NCI-H2171 (cell line): ENCODE measurements around the gene MXI1.

Experiments used
- DNase-seq: peaks from one replicate; lab custom pipeline; 2025; lab: John Stamatoyannopoulos, UW

The MXI1 gene

DNA sequence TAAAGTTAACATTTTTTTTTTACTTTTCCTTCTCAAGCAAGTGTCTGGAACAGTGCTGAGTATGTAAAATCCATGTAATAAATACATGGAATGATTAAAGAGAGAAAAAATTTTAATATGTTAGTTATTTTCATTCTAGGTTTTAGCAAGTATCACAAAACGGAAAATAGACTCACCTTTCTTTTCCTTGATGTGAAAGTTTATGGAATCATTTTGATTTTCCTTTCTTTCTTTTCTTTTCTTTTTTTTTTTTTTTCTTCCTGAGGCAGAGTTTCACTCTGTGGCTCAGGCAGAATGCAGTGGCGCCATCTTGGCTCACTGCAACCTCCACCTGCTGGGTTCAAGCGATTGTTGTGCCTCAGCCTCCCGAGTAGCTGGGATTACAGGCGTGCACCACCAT lies 69.2 kb downstream of the MXI1 start:
- DNase-seq: no peak

DNA sequence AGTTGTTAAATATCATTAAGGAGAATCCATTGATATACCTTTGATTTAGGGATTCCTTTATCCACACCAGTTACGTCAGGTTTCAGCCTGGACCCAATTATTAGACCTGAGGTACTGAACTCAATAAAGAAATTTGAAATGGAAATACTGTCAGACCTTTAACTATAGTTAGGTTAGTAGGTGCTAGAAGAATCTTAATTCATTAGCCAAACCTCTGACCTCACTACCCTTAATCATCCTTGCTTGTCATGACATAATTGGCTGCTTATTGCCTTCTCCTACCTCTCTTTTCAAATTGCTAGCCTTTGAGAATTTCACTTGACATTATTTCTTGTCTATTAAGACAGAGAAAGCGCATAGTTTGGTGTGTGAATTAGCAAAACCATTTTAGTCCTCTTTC lies 70.2 kb downstream of the MXI1 start:
- no peak for DNase-seq

DNA sequence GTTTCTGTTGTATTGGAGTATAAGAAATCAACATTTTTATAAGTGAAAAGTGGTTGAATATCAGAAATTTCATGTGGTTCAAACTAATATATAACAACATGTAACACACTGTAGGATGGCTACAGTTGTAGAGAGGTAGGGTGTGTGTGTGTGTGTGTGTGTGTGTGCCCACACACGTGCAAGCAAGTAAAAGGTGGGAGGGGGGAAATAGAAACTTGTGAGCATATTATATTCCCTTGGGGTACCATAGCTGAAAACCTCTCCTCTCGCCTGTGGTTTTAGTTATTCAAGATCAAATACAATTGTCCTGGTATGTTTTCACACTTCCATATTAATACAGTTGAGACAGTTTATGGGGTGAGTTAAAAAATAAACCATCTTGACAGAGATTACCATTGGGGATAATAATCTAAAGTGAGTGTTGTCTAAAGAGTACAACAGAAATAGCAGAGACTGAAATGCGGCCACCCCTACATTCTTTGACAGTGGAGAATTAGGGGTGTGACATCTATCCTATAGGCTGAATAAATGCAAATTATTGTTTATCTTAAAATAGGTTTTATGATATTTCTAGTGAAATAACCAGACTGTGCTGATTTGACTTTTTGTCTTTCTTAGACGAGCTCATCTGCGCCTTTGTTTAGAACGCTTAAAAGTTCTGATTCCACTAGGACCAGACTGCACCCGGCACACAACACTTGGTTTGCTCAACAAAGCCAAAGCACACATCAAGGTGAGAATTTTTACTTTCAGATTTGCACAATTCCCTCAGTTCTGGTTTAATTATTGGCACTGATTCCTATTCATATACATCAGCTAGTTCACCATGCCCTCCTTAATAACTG lies 71.4 kb downstream of the MXI1 start:
- DNase-seq: no peak

DNA sequence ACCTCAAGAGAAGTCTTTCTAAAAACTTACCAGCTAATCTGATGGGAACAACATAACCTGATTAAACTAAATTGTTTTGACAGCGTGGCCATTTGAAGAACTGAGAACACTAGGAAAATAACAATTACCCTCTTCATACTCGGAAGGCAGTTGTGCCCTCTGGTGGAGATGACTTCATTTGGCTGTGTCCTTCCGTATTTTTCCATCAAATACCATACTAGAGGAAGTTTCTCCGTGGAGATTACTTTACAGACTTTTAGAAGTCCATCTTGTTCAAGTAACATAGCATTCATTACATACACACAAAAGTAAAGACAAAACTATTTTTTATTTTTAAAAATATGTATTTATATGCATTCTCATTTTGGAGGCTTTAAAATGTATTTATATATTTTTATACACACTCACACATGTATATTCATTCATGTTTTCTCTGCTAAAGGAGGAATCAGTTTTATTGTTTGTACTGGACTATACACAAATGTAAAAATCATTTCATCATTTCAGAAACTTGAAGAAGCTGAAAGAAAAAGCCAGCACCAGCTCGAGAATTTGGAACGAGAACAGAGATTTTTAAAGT lies 72.1 kb downstream of the MXI1 start:
- no peak for DNase-seq

DNA sequence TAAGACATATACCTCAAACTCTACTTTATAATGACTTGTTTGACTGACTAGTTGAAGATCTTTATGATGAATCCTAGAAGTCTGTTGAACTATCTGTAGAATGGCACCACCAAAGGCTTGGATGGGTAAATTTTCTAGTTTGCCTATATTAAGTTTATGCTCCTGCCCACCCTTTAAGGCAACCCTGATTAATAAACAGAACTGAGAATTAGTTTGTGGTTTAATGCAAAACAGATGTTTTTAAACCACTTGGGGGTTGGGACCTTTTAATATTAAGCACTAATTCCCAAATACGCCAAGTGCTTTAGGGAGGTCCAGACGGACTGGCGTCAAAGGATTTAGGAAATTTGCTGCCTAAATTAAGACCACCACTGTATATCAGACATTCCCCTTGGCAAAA lies 76.9 kb downstream of the MXI1 start:
- no peak for DNase-seq

DNA sequence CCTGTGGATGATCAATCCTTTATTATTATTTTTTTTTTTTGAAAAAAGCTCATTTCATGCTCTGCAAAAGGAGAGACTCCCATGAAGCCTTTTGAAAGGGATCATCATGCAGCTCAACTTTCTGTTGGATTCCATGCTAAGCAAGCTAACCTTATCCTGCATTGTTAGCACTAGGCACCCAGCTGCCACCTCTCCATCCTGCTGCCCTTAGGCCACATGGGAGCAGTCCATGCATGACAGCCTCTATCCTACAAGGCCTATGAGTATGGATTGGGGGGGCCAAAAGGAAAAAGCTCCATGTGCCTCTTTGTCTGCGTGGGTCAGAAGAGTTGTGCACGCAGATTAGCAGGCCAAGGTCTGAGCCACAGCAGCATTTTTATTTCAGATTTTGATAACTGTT lies 78.1 kb downstream of the MXI1 start:
- DNase-seq: no peak

DNA sequence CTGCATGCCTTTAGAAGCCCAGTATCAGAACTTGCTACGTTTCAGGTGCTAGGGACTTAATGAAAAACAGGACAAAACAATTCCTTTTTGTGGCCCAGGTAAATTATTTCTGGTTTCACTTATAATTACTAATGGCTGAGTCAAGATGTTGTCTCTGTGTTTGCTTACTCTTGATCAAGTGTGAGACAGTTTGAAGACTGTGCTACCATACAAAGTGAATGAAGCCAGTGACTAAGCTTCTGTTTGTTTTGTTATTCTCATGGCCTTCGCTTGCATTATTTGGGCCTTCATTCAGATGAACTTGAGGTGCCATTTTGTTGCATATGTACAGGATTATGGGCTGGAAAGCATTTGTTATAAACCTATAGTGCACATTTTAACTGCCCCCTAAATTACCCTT lies 79.4 kb downstream of the MXI1 start:
- DNase-seq: no peak

DNA sequence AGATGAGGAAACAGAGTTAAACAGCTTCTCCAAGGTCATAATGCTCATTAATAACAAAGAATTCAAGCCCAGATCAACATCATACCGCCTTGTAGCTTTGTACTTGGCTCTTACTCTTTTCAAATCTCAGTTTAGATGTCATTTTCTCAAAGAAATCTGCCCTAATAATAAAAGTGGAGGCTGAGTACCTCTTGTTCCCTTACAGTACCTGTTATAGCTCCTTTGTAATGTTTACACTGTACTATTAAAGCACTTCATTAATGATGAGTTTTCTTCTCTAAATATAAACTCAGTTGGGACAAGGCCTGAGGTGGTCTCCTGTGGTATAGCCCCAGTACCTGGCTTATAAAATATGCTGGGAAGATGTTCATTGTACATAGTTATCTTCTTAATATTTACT lies 89.6 kb downstream of the MXI1 start:
- DNase-seq: no peak

DNA sequence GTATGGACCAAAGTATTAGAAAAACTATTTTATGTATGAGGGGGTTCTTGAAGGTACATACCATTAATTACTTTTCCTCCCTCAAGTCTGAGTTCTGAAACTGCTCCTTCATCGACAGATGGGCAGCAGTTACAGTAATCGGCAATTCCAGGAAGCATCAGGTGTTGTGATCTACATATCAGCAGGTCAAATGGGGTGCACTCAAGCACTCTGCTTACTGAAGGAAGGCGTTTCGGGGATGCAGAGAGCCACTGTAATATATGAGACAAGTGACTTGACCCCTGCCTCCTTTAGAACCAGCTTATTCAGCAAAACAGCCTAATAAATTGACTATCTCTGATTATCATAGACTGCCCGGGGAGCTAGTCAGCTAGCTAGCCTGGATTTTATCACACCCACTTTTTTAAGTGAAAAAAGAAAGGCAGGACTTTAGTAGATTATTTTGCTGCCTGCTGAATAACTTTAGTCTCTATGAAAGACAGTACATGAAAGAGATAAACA lies 93.1 kb downstream of the MXI1 start:
- DNase-seq: no peak

DNA sequence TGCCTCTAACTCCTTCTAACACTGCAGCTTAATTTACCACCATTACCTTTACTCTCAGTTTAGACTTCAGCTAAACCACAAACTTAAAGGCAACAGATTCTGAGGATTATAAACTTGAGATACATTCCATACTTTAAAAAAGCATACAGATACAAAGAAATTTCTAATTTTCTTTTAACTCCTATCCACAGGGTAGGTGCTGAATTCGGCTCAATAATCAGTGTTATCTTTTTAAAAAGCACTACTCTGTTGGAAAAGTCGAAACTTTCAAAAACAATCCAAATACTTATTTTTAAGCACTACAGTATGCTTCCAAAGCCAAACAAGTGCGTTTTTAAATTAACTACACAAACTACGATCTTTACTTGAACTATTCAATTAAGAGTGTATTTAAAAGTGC lies 96.3 kb downstream of the MXI1 start:
- DNase-seq: no peak

DNA sequence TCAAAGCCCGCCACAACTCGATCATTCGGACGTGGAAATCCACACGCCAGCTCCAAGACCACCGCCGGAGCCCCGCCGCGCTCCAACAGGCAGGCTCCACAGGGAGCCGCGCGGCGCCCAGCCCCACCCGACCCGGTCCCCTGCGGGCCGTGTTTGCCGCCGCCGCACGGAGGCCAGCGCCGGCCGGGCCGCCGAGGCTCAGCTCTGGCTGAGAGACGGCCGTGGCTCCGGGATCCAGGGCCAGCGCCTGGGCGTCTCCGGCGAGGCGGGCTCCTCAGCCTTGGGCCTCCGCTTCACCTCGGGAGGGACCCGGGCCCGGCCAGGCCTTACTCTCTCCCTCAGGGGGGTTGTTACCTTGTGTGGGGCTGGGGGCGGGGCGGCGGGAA lies 97.0 kb downstream of the MXI1 start:
- DNase-seq: no peak

DNA sequence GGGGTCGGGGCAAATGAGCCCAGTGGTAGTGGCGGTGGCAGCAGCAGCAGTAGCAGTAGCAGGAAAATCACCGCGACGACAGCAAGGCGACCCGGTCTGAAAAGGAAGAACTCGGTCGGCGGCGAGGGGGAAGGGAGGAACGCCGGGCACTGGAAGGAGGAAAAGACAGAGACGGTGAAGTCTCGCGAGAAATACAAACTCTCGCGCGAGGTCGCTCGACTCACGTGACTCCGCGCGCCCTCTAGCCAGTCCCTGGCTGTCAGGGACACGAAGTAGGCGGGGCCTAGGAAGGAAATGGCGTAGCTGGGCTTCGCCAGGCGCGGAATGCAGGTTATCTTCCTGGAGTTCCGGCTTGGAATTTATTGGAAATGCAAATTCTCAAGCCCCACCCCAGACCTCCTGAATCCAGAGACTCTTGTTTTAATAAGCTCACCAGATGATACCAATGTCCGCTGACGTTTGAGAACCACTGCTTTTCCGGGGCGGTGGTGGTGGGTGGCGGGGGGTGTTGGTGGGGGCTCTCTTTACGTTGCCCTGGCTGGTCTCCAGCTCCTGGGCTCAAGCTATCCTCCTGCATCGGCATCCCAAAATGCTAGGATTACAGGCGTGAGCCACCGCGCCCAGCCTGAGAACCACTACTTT lies 97.5 kb downstream of the MXI1 start, which contains the start of gene SMNDC1:
Gene SMNDC1 (minus strand): TSS at position 141 of the 642 bp plus-strand sequence. CDS start 1,333 bp downstream, outside the sequence.
- DNase-seq: peak; percentile 92

DNA sequence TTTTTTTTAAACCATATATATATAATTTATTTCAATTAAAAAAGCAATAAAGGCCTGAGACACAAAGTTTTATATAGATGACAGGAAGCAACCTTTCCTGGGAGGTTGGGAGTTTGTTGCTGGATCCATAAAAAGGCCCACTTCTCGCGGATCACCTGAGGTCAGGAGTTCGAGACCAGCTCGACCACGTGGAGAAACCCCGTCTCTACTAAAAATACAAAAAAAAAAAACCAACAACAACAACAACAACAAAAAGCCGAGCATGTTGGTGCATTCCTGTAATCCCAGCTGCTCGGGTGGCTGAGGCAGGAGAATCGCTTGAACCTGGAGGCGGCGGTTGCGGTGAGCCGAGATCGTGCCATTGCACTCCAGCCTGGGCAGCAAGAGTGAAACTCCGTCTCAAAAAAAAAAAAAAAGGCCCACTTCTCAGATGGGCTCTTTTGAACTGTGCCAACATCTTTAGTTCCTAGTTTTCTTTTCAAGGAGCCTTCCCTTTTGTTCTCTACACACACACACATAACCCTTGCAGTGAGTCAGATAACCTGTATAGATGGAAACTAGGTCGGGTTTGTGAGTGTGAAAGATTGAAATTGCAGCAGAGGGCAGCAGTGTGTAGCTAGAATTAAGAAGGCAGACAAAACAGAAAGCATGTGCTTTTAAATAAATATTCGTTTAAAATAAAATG lies 98.5 kb downstream of the MXI1 start:
- peak; percentile 17 for DNase-seq

DNA sequence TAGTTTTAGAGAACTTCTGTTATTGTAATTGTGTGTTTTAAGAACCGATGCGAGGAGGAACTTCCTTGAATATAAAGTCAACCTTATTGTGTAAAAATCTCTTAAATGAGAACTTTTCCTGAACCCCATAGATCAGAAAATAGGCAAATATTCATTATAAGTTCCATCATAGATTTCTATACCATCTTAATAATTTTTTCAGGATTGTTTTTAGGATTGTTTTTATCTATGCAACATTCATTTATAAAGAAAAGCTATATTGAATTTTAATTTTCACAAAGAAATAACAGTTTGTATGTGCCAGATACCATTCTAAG lies 99.0 kb downstream of the MXI1 start:
- no peak for DNase-seq

DNA sequence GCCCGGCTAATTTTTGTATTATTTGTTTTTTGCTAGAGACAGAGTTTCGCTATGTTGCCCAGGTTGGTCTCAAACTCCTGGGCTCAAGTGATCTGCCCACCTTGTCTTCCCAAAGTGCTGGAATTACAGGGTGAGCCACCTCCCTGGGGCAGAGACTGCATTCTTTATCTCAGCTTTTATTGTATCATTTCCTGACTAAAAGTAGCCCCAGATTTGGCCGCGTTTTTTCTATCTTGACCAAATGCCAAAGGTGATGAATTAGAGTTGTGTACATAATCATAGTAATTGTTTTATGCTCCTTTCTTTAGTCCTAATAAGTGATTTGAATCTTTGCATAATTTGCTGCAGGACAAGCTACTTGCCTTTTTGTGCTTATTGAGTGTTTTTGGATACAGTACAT lies 100.4 kb downstream of the MXI1 start:
- no peak for DNase-seq

DNA sequence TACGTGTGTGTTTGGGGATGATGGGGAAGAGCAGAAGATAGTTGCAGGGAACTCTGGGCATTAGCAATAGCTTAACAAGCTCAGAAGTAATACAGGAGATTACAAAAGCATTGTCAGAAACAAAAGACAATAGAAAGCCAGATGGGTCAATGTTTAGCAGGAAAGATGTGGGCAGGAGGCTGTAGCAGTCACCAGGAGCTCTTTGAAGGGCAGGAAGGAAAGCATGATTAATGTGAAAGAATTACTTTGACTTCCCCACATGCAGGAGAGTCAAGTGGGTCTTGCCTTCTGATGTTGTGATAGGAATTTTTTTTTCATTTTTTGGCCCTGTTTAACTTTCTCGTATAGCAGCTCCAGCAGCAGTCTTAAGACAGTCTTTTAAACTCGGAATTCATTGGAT lies 103.3 kb downstream of the MXI1 start:
- DNase-seq: no peak

DNA sequence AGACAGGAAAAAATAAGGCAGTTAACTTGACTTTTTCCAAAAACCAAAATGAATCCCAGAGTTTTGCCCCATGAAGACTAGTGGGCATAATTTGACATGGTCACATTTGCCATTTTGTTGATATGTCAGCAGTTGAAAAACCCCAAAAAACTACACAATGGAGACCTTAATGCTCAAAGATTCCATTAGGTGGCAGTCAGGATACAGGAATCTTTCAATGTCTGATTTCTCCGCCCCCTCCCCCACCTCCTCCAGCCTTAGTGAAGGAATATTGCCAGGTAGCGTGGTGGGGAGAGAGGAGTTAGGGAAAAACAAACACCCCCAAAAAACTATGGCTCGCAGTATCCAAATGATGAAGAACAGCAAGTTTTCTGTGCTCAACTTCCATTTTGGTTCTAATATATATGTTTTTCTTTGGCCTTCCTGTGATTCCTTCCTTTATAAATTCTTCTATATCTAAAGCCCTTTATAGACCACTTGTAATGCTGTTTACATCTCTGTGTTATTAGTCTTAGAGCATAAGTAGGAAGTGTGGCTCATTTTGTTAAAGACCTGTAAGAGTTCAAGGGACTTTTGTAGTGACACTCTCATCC lies 104.0 kb downstream of the MXI1 start:
- DNase-seq: peak; percentile 17

DNA sequence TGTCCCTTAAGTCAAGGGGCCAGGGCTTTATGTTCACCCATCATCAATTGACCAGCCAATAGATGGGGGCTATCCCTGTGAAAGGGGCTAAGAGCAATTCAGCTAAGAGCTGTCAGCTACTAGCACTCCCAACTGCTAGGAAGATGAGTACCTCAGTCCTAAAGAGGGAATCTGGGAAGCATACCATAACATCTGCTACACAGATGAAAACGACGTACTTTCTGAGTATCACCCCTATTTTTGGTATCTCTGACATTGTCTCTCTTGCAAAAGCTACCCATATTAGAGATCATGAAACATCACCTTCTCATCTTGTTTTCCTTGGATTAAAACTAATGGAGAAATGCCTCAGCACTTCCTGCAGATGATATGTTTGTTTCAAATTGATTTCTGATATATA lies 104.8 kb downstream of the MXI1 start:
- no peak for DNase-seq

DNA sequence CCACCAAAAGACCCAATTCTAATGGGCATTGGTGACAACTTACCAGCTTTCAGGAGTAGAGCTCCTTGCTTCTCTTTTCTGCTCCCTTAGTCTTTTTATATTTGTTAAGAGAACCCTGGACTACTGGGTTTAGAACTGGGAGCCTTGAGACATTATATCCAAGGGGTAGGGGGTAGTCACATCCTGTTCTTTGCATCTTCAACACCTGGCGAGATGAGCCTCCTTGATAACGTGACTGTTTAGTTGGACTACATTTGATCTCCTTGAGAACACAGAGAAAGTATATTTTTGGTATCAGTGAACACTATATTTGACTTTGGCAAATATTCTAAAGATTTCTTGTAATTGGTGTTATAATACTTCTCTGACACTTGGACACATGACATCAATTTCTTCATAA lies 106.3 kb downstream of the MXI1 start:
- DNase-seq: no peak

DNA sequence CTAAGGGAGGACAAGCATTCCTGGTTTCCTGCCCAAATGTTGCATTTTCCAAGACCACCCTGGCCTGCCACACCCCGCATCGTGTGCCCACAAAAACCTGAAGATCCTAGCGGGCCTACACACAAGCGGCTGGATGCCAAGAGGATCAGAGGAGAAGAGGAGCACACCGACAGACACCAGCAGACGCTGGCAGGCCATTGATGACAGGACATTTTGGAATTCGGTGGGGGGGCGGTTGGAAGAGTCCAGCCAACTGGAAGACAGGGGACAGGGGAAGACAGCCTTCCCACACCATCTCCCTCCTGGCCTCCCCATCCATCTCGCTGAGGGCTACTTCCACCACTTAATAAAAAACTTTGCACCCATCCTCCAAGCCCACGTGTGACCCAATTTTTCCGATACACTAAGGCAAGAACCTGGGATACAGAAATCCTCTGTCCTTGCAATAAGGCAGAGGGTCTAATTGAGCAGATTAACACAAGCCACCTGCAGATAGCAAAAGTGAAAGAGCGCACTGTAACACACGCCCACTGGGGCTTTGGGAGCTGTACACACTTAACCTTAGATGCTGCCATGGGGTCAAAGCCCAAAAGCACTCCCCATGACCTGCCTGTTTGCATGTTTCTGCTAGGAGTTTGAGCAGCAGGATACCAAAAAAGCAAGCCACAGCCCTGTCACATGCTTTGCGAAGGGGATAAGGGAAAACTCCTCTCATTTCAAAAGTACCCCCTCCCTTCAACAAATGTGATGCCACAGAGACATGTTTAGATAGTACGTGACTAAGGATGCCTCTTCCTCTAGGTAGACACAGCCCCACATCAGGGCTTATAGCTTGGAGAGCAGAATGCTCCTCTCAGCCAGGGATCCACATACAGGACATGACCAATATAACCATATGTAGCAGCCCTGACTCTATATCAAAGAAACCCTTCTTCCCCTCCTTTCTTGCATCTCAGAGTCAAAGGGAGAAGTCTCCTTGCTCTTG lies 110.8 kb downstream of the MXI1 start:
- DNase-seq: no peak
